Middle frontal gyrus (tissue), 1 donor: ENCODE results near the gene TMEM223.
A peak's percentile ranks its signal among the peaks of the same experiment; 100 is the strongest.
"Not testable (repeated sequence)": the region's sequence is repeated elsewhere in the genome, so short reads cannot be mapped to it uniquely, and the experiment has no call there.

Source experiments
- DNase-seq: peaks from one replicate; pipeline ENCODE4 v3.0.0-alpha.2; 2015; ENCODE audit warnings: low spot score; ENCODE audit errors: extremely low spot score

TMEM223 gene

DNA sequence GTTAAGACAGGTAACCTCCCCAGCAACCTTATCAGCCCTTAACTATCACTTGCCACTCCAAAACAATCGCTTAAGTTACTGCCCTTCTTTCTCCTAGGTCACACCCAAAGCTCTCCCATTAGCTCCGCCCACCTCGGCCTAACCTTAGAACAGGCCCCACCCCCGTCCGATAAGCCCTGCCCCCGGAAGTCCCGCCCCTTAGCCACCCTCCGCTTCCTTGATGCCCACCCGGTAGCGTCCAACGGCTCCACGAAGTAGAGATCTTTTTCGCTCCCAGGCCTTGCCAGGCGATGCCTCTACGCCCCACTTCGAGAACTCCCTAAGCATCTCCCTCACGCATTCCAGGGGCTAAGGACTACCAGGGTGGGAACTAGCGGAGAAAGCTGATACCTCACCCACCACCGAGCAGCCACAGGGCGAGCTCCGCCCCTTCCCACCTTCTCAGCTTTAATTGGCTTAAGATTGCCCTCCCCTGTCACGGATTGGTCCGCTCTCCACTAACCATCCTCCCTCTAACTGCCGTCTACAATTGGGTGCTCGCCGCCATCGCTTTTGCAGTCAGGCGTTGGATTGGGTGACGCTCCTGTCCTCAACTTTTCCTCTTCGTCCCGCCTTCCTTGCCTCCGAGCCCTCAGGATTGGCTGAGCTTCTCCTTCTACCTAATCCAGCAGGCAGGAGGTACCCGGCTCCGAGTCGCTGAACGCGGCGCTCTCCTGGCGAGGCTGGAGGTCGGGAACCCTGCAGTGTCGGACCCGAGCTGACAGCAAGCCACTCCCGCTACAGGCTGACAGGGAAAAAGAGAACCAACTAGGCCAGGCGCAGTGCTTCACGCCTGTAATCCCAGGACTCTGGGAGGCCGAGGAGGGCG, 37.8 kb downstream of the TMEM223 start, which contains the start of gene ZBTB3:
Gene ZBTB3, minus strand, starts transcription at position 425 of the 868 bp plus-strand sequence. CDS start 496 bp downstream, outside the sequence.
- peak; percentile 95 for DNase-seq

DNA sequence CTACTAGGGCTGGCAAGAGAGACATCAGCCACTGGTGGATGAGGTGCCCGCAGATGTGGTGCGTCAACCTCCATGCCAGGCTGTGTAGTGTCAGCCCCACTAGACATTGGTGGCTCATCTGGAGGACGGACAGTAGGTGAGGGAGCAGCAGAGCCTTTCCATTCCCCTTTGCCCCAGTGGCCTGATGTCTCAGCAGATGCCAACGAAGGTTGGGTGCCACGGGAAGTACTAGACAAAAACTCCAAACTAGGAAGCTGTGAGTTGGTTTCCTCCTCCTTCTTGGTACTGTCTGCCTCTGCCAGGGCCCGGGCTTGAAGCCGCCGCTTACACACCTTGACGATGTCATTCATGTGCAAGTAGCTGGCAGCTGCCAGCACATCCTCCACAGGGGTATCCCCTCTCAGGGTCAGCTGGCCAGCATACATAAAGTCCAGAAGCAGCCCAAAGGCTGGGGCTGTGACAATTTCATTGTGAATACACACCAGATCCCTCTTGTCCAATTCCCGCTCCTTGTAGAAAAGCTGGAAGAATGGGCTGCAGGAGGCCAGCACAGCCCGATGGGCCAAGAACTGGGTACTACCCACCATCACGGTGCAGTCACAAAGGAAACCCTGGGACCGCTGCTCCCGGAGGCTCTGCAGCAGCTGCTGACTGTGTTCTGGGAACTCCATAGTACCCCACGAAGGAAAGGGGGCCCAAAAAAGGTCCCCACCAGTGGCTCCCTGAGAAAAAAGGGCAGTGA, 38.6 kb downstream of the TMEM223 start:
- no peak for DNase-seq

DNA sequence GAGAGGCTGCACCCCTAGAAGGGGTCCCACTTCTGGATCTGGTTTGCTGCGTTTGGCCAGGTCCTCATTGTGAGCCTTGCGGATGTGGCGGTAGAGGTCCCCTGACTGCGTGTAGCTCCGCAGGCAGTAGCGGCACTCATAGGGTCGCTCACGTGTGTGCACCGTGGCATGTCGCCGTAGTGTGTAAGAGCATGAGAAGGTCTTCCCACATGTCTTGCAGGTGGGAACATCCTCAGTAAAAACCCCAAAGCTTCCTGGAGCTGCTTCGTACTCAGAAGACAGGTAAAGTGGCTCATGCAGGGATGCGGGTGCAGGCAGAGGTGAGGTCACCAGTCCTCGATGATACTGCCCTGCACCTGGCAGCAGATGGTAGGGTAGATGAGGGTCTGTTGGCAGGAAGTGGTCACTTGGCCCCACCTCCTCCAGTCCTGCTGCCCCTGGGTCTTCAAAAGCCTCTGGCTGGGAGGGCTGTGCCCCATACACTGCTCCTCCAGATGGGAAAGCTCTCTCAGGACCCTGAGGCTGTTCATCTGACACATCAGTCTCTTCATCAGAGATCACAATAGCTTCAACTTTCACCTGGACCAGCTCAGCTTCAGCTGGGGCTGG, 39.5 kb downstream of the TMEM223 start:
- no peak for DNase-seq

DNA sequence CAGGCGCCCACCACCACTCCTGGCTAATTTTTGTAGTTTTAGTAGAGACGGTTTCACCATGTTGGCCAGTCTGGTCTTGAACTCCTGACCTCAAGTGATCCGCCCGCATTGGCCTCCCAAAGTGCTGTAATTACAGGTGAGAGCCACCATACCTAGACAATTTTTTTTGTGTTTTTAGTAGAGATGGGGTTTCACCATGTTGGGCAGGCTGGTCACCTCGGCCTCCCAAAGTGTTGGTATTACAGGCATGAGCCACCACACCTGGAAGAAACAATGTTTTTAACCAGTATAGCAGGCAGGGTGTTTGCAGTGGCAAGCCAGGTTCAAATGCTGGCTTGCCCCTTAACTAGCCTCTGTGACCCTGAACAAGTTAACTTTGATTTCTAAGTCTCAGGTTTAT, 41.9 kb downstream of the TMEM223 start:
- DNase-seq = not testable (repeated sequence)

DNA sequence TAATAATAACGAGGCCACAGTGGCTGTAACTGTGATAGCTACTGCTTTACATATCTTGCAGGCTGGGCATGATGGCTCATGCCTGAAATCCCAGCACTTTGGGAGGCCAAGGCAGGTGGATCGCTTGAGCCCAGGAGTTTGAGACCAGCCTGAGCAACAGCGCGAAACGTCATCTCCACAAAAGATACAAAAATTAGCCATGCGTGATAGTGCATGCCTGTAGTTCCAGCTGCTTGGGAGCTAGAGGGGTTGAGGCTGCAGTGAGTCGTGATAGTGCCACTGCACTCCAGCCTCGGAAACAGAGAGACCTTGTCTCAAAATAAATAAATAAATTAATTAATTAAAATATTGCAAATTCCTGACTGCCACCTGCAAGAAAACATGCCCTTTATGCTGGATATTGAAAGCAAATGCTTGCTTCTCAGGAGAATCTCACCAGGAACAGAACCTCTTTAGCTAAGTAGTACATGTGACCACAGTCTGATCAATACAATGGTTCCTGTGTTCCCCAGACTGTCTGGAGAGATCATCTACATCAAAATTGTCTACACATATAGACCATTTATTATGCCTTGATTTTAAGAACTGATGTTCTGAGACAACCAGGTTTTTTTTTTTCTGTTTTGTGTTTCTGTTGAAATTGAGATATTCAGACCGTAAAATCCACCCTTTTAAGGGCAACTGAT, 44.2 kb downstream of the TMEM223 start:
- no peak for DNase-seq
